Hematopoietic multipotent progenitor cell treated with erythropoietin and hydrocortisone succinate and interleukin-3 and kit ligand, for 6 days (in vitro differentiated cells): ENCODE measurements around the gene LRRC39.

ENCODE experiments used
- DNase-seq: peaks from one replicate; pipeline ENCODE4 v3.0.0-alpha.2; 2015

LRRC39 gene

GRCh38 chr1:100146958-100147357 is 31.1 kb downstream of the LRRC39 start:
- no peak for DNase-seq

DNA sequence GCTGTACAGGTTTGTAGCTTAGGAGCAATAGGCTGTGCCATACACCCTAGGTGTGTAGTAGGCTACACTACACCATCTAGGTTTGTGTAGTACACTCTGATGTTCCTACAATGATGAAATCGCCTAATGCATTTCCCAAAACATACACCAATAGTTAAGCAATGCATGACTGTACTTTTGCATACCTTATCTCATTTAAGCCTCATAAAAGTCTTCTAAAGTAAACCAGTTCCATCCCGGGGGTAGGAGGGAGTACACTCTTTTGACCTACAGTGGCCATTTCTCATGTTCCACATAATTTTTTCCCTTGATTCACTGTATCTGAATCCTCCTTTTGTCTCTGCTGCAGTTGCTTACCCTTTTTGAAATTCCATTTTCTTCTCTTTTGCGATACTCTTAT is 32.9 kb downstream of the LRRC39 start:
- no peak for DNase-seq

- DNase-seq: no peak
Measured at GRCh38 chr1:100142343-100142742, 35.7 kb downstream of the LRRC39 start.

- DNase-seq: no peak
Measured at GRCh38 chr1:100141192-100141591, 36.9 kb downstream of the LRRC39 start.

DNA sequence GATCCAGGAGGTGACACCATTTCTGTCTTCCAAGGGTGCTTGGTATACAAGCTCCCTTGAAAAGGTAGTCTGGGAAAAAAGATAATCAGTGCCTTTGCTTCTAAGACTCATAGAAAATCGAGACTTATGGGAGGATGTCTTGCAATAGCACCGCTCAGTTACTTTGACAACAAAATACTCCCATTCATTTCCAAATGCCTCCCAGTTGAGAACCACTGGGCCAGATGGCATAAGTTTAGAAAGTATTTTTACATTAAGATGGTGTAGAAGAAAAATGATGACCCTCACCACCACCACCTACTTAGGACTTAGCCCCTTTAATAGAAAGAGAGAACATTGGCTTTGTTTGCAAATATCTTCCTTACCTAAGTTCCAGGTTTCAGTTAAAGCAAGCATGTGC is 40.5 kb downstream of the LRRC39 start:
- no peak for DNase-seq

GRCh38 chr1:100134872-100135271 is 43.2 kb downstream of the LRRC39 start:
- peak; percentile 34 for DNase-seq

DNA sequence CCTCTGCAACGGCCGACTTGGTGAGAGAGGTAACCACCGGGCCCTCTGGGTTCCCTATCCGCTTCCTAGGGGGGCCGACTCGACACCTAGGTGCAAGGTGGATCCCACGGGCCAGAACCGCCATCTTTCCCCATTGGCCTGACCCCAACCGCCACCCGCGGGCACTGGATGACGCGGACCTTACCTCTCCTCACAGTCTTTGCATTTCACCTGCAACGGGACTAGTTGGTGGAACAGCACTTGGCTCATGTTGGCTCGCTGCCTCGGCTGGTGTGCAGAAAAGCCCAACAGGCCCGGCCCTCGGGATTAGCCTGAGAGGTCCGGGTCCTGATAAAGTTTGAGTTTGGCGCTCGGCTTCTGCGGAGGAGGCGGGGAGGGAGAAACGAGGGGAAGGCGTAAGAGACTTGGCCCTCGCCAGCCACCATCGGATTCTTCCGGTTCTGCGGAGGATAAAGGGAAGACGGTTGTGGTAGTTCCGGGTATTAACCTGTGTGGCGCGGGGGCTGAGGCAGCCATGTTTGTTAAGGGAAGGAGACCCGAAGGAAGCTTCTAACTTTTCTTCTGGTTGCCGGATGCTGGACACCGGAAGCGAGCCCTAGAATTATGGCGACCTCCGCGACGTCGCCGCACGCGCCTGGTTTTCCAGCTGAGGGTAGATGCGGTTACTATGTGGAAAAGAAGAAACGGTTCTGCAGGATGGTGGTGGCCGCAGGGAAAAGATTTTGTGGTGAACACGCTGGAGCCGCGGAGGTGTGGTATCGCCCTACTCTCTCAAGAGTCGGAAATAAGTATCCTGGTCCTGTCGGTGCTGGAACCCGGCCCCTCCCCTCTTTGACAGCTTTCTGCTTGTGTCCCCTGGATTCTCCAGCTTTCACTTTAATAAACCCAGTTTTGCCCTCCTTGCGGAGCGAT is 45.2 kb downstream of the LRRC39 start, which contains the start of the genes SASS6 and TRMT13:
SASS6 (minus strand) TSS at position 365 of the 912 bp plus-strand sequence; CDS start at position 249, 116 bp downstream.
TRMT13 (plus strand) TSS at position 598 of the 912 bp plus-strand sequence; CDS start at position 604, 6 bp downstream.
- DNase-seq: peak; percentile 99

GRCh38 chr1:100131623-100132022 is 46.4 kb downstream of the LRRC39 start:
- DNase-seq: no peak

GRCh38 chr1:100130552-100131077 is 47.4 kb downstream of the LRRC39 start:
- DNase-seq: peak; percentile 43

GRCh38 chr1:100127226-100127625 is 50.8 kb downstream of the LRRC39 start:
- no peak for DNase-seq

GRCh38 chr1:100122177-100122576 is 55.9 kb downstream of the LRRC39 start:
- DNase-seq: no peak

GRCh38 chr1:100115524-100115923 is 62.5 kb downstream of the LRRC39 start:
- DNase-seq: no peak

DNA sequence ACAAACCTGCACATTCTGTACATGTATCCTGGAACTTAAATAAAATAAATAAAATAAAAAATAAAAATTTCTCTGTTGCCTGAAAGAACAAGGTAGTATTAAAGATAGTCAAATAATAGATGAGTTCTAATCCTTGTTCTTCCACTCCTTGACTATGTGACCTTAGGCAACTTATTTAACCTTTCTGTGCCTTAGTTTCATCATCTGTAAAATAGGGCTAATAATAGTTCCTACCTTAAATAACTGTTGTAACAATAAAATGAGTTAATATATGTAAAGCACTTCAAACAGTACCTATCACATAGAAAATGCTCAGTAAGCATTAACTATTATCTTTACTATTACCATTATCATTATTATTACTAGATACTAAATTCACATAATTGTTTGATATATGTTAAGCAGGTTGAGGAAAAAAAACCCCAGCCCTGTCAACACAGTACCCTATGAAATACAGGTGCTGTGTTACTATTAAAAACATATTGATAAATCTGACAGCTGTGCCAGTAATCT is 68.4 kb downstream of the LRRC39 start:
- DNase-seq: no peak

- no peak for DNase-seq
Measured at GRCh38 chr1:100107696-100108095, 70.4 kb downstream of the LRRC39 start.

DNA sequence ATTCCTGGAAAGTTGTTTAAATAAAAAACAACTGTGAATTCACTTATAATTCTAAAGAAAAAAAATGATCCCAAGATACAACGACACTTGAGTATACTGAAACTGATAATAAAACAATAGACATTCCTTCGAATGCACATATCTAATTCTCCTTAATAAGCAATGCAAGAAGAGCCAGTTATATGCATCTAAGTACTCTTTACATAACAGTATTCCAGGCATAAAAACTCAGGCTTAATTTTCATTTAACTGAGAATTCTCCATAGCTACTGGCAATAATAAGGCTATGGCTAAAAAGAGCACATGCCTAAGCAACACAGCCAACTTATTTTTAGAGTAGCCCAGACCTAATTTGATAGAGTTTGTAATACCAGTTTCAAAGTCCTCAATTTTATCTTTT is 76.5 kb downstream of the LRRC39 start:
- DNase-seq: no peak

DNA sequence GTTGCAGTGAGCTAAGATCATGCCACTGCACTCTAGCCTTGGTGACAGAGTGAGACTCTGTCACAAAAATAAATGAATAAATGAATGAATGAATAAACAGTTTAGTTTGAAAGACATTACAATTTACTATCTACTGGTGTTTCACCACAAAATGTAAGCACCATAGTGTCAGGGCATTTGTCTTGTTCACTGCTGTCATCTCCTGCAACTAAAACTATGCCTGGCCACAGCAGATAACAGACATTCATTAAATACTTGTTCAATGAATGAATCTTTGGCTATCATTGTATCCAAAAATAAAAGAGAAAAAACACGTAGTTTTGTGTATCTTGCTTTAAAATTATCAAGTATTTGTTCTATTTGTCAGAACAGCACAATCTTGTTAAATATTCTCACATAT is 77.9 kb downstream of the LRRC39 start:
- DNase-seq: peak; percentile 40
